Suprapubic skin (tissue), 4 donors: ENCODE data around the gene ARHGAP22. TPM values are rescaled to one million over a fixed set of nuclear protein-coding genes. Genes with fewer than 3 reads are reported as not detected.

Source experiments
- DNase-seq, 2 donors: peaks; one replicate each; pipeline ENCODE4 v3.0.0-alpha.2; 2019; ENCODE audit warnings: low spot score in 2 of 2
- H3K27ac ChIP-seq: fragments of 200-600 bp; sonication (generic); one replicate; pipeline ENCODE4 v1.5.1; 2019
- H3K27me3 ChIP-seq: fragments of 200-600 bp; sonication (generic); one replicate; pipeline ENCODE4 v1.5.1; 2019
- H3K36me3 ChIP-seq: fragments of 200-600 bp; sonication (generic); one replicate; pipeline ENCODE4 v1.5.1; 2019
- H3K4me1 ChIP-seq: fragments of 200-600 bp; sonication (generic); one replicate; pipeline ENCODE4 v1.5.1; 2019
- H3K4me3 ChIP-seq: fragments of 200-600 bp; sonication (generic); one replicate; pipeline ENCODE4 v1.5.1; 2019; ENCODE audit warnings: mild to moderate bottlenecking
- H3K9me3 ChIP-seq: fragments of 200-600 bp; sonication (generic); one replicate; pipeline ENCODE4 v1.5.1; 2019
- CTCF ChIP-seq, 2 donors: fragments of 200-600 bp in 1 of 2; fragments of 450-650 bp in 1 of 2; sonication (generic) in 1 of 2; IDR thresholded peaks; one replicate each; pipeline ENCODE4 v1.5.1; 2016 to 2019; ENCODE audit warnings: antibody characterized with exemption in 2 of 2, mild to moderate bottlenecking in 1 of 2, moderate library complexity in 1 of 2
- EP300 ChIP-seq: sonication (generic); formaldehyde crosslinking; IDR thresholded peaks from one replicate; pipeline ENCODE4 v1.6.1; 2017; ENCODE audit warnings: antibody characterized with exemption
- POLR2A ChIP-seq, 2 donors: fragments of 450-650 bp; IDR thresholded peaks; one replicate each; pipeline ENCODE4 v1.6.1; 2017; ENCODE audit warnings: antibody characterized with exemption in 2 of 2, mild to moderate bottlenecking in 2 of 2, moderate library complexity in 2 of 2
- POLR2AphosphoS5 ChIP-seq, 3 donors: sonication (generic); formaldehyde crosslinking; IDR thresholded peaks; one replicate each; pipeline ENCODE4 v1.6.1; 2017; ENCODE audit warnings: antibody characterized with exemption in 3 of 3
- WGBS: methylation state at CpG from one replicate; pipeline ENCODE4 v1.1.5; 2018; 5-methylcytosine and 5-hydroxymethylcytosine counted together
- total RNA-seq, 4 donors: library from RNA; depleted of rRNA; stranded (reverse); fragments of >200 nt; gene quantifications; one replicate each; pipeline ENCODE4 v1.1.0, GENCODE V29; 2016

Gene ARHGAP22
- total RNA-seq, 4 donors from 2014 or later, result 0.98 to 7.2 (median 2.2) TPM

- WGBS, result 85% methylated on average over 4 of the region's 4 CpGs
- Histone ChIP-seq H3K4me3 (no peak overlapping the region), H3K27me3 (no peaks in the 10 kb centered on the region), H3K4me1 (no peaks in the 10 kb centered on the region), H3K36me3 (no peaks in the 10 kb centered on the region), H3K9me3 (no peaks in the 10 kb centered on the region), H3K27ac (no peak overlapping the region)
- TF ChIP-seq CTCF (IDR thresholded peaks at IDR 0.05) (no peak), POLR2AphosphoS5 (IDR thresholded peaks at IDR 0.05) (no peak), POLR2A (IDR thresholded peaks at IDR 0.05) (no peak), EP300 (no peak)
- DNase-seq, result no peak
These were observed 206.6 kb downstream of the ARHGAP22 start for GRCh38 chr10:48398261-48398660.

Other genes starting within 250 kb of the ARHGAP22 start
- 1 to 10 TPM in 2 of 4 donors, under 1 TPM in 2; 0.57 to 2.9 (median 1.0) TPM for gene WDFY4, start 79.8 kb upstream of the ARHGAP22 start, total RNA-seq